Osteoblast (primary cell): ENCODE data around the gene RPS6KA2. TPM values are rescaled to one million over a fixed set of nuclear protein-coding genes. Genes with fewer than 3 reads are reported as not detected.

Experiments
- DNase-seq: peaks from one replicate; pipeline ENCODE4 v3.0.0; 2011; ENCODE audit warnings: low spot score, mixed read lengths; ENCODE audit not compliant: insufficient read length; ENCODE audit errors: missing footprints
- H2AFZ ChIP-seq: 2 replicates; pipeline ENCODE4 v1.6.0; 2011; ENCODE audit warnings: mild to moderate bottlenecking, low read length
- H3K27ac ChIP-seq: 2 replicates; pipeline ENCODE4 v1.5.1; 2011; ENCODE audit warnings: mild to moderate bottlenecking, low read depth, low read length, moderate library complexity
- H3K27me3 ChIP-seq: 2 replicates; pipeline ENCODE4 v1.6.0; 2012; ENCODE audit warnings: mild to moderate bottlenecking, control low read depth, inconsistent platforms, low read length, moderate library complexity; ENCODE audit not compliant: insufficient read depth
- H3K36me3 ChIP-seq: 2 replicates; pipeline ENCODE4 v1.5.1; 2011; ENCODE audit warnings: mild to moderate bottlenecking, low read length, control low read depth, moderate library complexity; ENCODE audit not compliant: insufficient read depth
- H3K4me1 ChIP-seq: 2 replicates; pipeline ENCODE4 v1.5.1; 2011; ENCODE audit warnings: mild to moderate bottlenecking, low read length, control low read depth, moderate library complexity; ENCODE audit not compliant: insufficient read depth
- H3K4me2 ChIP-seq: 2 replicates; pipeline ENCODE4 v1.6.0; 2011; ENCODE audit warnings: mild to moderate bottlenecking, low read length; ENCODE audit not compliant: insufficient read depth
- H3K4me3 ChIP-seq: fragments of 200-600 bp; sonication (generic); 3 replicates; pipeline ENCODE4 v1.5.1; 2012; ENCODE audit warnings: mild to moderate bottlenecking, low read length, inconsistent platforms; ENCODE audit not compliant: insufficient read depth
- H3K79me2 ChIP-seq: 2 replicates; pipeline ENCODE4 v1.6.0; 2012; ENCODE audit warnings: mild to moderate bottlenecking, low read length, control low read depth, inconsistent platforms; ENCODE audit not compliant: insufficient read depth
- H3K9me3 ChIP-seq: 2 replicates; pipeline ENCODE4 v1.5.1; 2011; ENCODE audit warnings: low read depth, low read length, control low read depth
- H4K20me1 ChIP-seq: 2 replicates; pipeline ENCODE4 v1.6.0; 2012; ENCODE audit warnings: mild to moderate bottlenecking, low read length, control low read depth; ENCODE audit not compliant: insufficient read depth
- total RNA-seq: library from RNA; depleted of rRNA; stranded (reverse); fragments of >200 nt; gene quantifications from 2 replicates; pipeline ENCODE4 v1.2.3, GENCODE V29; 2012
- TF ChIP-seq, protein P1 (sequence below): IDR thresholded peaks from 2 replicates; pipeline ENCODE4 v1.5.1; 2011; ENCODE audit warnings: mild to moderate bottlenecking, low read depth, low read length, moderate library complexity; ENCODE audit errors: extremely low read depth

RPS6KA2 gene
- total RNA-seq, 1 donor, result 113 TPM

GRCh38 chr6:166400181-166400580, 226.9 kb downstream of the RPS6KA2 start:
- Histone ChIP-seq H3K27ac (no peak overlapping the region), H3K4me1 (peaks cover 5% of the 10 kb centered on the region), H3K4me3 (no peak overlapping the region), H3K27me3 (peaks cover 6% of the 10 kb centered on the region), H3K79me2 (no peaks in the 10 kb centered on the region), H3K9me3 (no peaks in the 10 kb centered on the region), H3K36me3 (no peaks in the 10 kb centered on the region), H2AFZ (no peak overlapping the region), H3K4me2 (no peak overlapping the region), H4K20me1 (no peaks in the 10 kb centered on the region)
- TF ChIP-seq, protein P1, sequence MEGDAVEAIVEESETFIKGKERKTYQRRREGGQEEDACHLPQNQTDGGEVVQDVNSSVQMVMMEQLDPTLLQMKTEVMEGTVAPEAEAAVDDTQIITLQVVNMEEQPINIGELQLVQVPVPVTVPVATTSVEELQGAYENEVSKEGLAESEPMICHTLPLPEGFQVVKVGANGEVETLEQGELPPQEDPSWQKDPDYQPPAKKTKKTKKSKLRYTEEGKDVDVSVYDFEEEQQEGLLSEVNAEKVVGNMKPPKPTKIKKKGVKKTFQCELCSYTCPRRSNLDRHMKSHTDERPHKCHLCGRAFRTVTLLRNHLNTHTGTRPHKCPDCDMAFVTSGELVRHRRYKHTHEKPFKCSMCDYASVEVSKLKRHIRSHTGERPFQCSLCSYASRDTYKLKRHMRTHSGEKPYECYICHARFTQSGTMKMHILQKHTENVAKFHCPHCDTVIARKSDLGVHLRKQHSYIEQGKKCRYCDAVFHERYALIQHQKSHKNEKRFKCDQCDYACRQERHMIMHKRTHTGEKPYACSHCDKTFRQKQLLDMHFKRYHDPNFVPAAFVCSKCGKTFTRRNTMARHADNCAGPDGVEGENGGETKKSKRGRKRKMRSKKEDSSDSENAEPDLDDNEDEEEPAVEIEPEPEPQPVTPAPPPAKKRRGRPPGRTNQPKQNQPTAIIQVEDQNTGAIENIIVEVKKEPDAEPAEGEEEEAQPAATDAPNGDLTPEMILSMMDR, result no peak
- DNase-seq, result no peak

DNA sequence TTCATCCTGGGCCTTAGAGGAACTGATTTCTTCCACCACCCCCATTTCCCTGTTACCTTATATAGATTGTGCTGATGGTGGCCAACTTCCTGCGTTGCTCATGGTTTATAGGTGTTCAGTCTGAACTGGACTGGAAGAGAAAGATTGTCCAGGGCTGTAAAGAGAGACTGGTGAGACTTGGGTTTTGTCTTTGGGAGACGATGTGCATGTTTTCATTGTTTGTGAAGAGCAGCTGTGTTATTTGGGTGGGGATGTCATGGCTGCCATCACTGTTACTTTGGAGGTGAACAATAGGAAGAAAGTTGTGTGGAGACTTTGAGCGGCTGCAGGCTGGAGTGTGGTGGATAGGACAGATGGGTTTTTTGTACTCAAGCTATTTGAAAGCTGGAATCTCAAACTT, 228.7 kb downstream of the RPS6KA2 start:
- no peak overlapping the region for H3K27ac ChIP-seq
- H3K4me3 ChIP-seq, result no peak overlapping the region
- DNase-seq, result no peak
- no peaks in the 10 kb centered on the region for H3K9me3 ChIP-seq
- H4K20me1 ChIP-seq, result no peaks in the 10 kb centered on the region
- H3K27me3 ChIP-seq, result peaks cover 13% of the 10 kb centered on the region
- no peak overlapping the region for H2AFZ ChIP-seq
- TF ChIP-seq, protein P1, result no peak
- H3K36me3 ChIP-seq, result no peaks in the 10 kb centered on the region
- H3K4me2 ChIP-seq, result no peak overlapping the region
- H3K79me2 ChIP-seq, result no peaks in the 10 kb centered on the region
- H3K4me1 ChIP-seq, result peaks cover 5% of the 10 kb centered on the region

GRCh38 chr6:166397849-166398248, 229.2 kb downstream of the RPS6KA2 start:
- no peak for DNase-seq
- no peaks in the 10 kb centered on the region for H3K36me3 ChIP-seq
- peaks cover 4% of the 10 kb centered on the region for H3K4me1 ChIP-seq
- TF ChIP-seq, protein P1, result no peak
- H3K4me2 ChIP-seq, result no peak overlapping the region
- H3K27me3 ChIP-seq, result peaks cover 13% of the 10 kb centered on the region
- H2AFZ ChIP-seq, result no peak overlapping the region
- no peak overlapping the region for H3K27ac ChIP-seq
- H3K4me3 ChIP-seq, result no peak overlapping the region
- no peaks in the 10 kb centered on the region for H4K20me1 ChIP-seq
- H3K9me3 ChIP-seq, result no peaks in the 10 kb centered on the region
- no peaks in the 10 kb centered on the region for H3K79me2 ChIP-seq

- H4K20me1 ChIP-seq, result no peaks in the 10 kb centered on the region
- H3K36me3 ChIP-seq, result no peaks in the 10 kb centered on the region
- H3K27me3 ChIP-seq, result peaks cover 13% of the 10 kb centered on the region
- H2AFZ ChIP-seq, result no peak overlapping the region
- TF ChIP-seq, protein P1, result no peak
- H3K79me2 ChIP-seq, result no peaks in the 10 kb centered on the region
- no peak overlapping the region for H3K4me2 ChIP-seq
- H3K4me1 ChIP-seq, result no peaks in the 10 kb centered on the region
- no peak overlapping the region for H3K4me3 ChIP-seq
- DNase-seq, result no peak
- no peak overlapping the region for H3K27ac ChIP-seq
- no peaks in the 10 kb centered on the region for H3K9me3 ChIP-seq
These were observed 231.3 kb downstream of the RPS6KA2 start for GRCh38 chr6:166395778-166396177.
